GM12878 (cell line): ENCODE data around the gene ARL4D. TPM values are rescaled to one million over a fixed set of nuclear protein-coding genes. Genes with fewer than 3 reads are reported as not detected.

Experiments
- ATAC-seq: fragments of 200-7000 bp; cut with Tn5 transposase; 3 replicates; pipeline ENCODE4 v1.9.1; 2020; ENCODE audit warnings: mild to moderate bottlenecking, moderate library complexity
- BruUV-seq: library from RNA; stranded (reverse); fragments of 400-500 nt; replicated peaks from 2 replicates; lab custom pipeline; 2021; lab: Mats Ljungman, UMichigan
- CTCF ChIA-PET: fragments of 300-600 bp; sonication (Branson Sonifier 250); formaldehyde crosslinking; extraction: SDS; loops from one replicate; lab custom pipeline; 2021; ENCODE audit warnings: inconsistent platforms; lab: Yijun Ruan, JAX
- POLR2A ChIA-PET: fragments of 350-600 bp; formaldehyde crosslinking; extraction: SDS; loops from one replicate; lab custom pipeline; 2021; ENCODE audit warnings: inconsistent platforms; lab: Charles Lee
- RAD21 ChIA-PET: fragments of 300-600 bp; sonication (Branson Sonifier 250); formaldehyde crosslinking; loops from one replicate; lab custom pipeline; 2023; ENCODE audit warnings: antibody characterized with exemption; ENCODE audit not compliant: unreplicated experiment; lab: Charles Lee
- SMC1A ChIA-PET: fragments of 300-600 bp; sonication (Branson Sonifier 250); formaldehyde crosslinking; loops from one replicate; lab custom pipeline; 2023; ENCODE audit not compliant: unreplicated experiment, uncharacterized antibody; lab: Charles Lee
- DNase-seq: peaks from one replicate; pipeline ENCODE4 v3.0.0-alpha.2; 2011; ENCODE audit warnings: low read depth, low spot score
- FAIRE-seq: peaks from 3 replicates; lab custom pipeline; 2011; peaks lifted over from hg19 to GRCh38; lab: Jason Lieb, UNC
- H2AFZ ChIP-seq: 2 replicates; pipeline ENCODE4 v1.6.0; 2011; ENCODE audit warnings: low read depth, low read length, control low read depth; ENCODE audit not compliant: control insufficient read depth
- H3K27ac ChIP-seq: 2 replicates; pipeline ENCODE4 v1.5.1; 2011; ENCODE audit warnings: control low read depth; ENCODE audit not compliant: control insufficient read depth, insufficient read depth
- H3K27me3 ChIP-seq, 2 experiments: replicated peaks in 1 of 2; 2 replicates each; pipeline versions ENCODE4 v1.6.0 to v1.6.1; 2011; ENCODE audit warnings: low read length in 1 of 2; ENCODE audit not compliant: control insufficient read depth in 2 of 2, insufficient read depth in 2 of 2
- H3K36me3 ChIP-seq, 2 experiments: 2 replicates each; pipeline ENCODE4 v1.5.1; 2011; ENCODE audit warnings: low read length in 1 of 2; ENCODE audit not compliant: control insufficient read depth in 2 of 2, insufficient read depth in 2 of 2
- H3K4me1 ChIP-seq: 2 replicates; pipeline ENCODE4 v1.6.1; 2011; ENCODE audit warnings: mild to moderate bottlenecking, low read length, moderate library complexity, mixed read lengths; ENCODE audit not compliant: control insufficient read depth, insufficient read depth
- H3K4me2 ChIP-seq: 2 replicates; pipeline ENCODE4 v1.6.0; 2011; ENCODE audit warnings: control low read depth; ENCODE audit not compliant: control insufficient read depth, insufficient read depth
- H3K4me3 ChIP-seq: fragments of 200-600 bp; sonication (generic); 2 replicates; pipeline ENCODE4 v1.5.1; 2016
- H3K79me2 ChIP-seq: 2 replicates; pipeline ENCODE4 v1.6.0; 2011; ENCODE audit warnings: low read length; ENCODE audit not compliant: control insufficient read depth, insufficient read depth
- H3K9ac ChIP-seq: 2 replicates; pipeline ENCODE4 v1.8.0; 2011; ENCODE audit warnings: low read length, control low read depth, mixed read lengths; ENCODE audit not compliant: control insufficient read depth, insufficient read depth
- H3K9me3 ChIP-seq: replicated peaks from 3 replicates; pipeline ENCODE4 v1.5.1; 2011; ENCODE audit warnings: mild to moderate bottlenecking, low read length; ENCODE audit not compliant: control insufficient read depth, insufficient read depth
- H4K20me1 ChIP-seq: 2 replicates; pipeline ENCODE4 v1.6.0; 2011; ENCODE audit not compliant: control insufficient read depth, insufficient read depth
- EED ChIP-seq: sonication (generic); IDR thresholded peaks from 2 replicates; pipeline ENCODE4 v1.6.1; 2016; ENCODE audit warnings: antibody characterized with exemption, low read depth
- EGR1 ChIP-seq, 2 experiments: IDR thresholded peaks; 1 replicate in 1 of 2; 2 replicates in 1 of 2; pipeline ENCODE4 v1.6.1; 2011 to 2012; ENCODE audit warnings: low read depth in 2 of 2, low read length in 2 of 2, borderline replicate concordance in 1 of 2, mild to moderate bottlenecking in 1 of 2, moderate library complexity in 1 of 2
- ELK1 ChIP-seq: IDR thresholded peaks from 2 replicates; pipeline ENCODE4 v1.6.1; 2012; ENCODE audit warnings: low read depth, low read length, improper control_type of control experiment
- HDGF ChIP-seq: fragments of 450-650 bp; IDR thresholded peaks from 2 replicates; pipeline ENCODE4 v1.6.1; 2016; ENCODE audit warnings: antibody characterized with exemption
- HSF1 ChIP-seq: fragments of 150-350 bp; IDR thresholded peaks from 2 replicates; pipeline ENCODE4 v1.6.1; 2014; ENCODE audit warnings: mild to moderate bottlenecking, low read depth, low read length
- IRF4 ChIP-seq: IDR thresholded peaks from 2 replicates; pipeline ENCODE4 v1.6.1; 2011; ENCODE audit warnings: low read depth, low read length
- MTA2 ChIP-seq: fragments of 450-650 bp; IDR thresholded peaks from 2 replicates; pipeline ENCODE4 v1.6.1; 2016; ENCODE audit warnings: low read depth, mild to moderate bottlenecking, moderate library complexity
- PRDM15 ChIP-seq: fragments of 450-650 bp; formaldehyde crosslinking; IDR thresholded peaks from 2 replicates; pipeline ENCODE4 v1.4.0; 2020; ENCODE audit warnings: mild to moderate bottlenecking, moderate library complexity
- RAD21 ChIP-seq: IDR thresholded peaks from 2 replicates; pipeline ENCODE4 v1.6.1; 2011; ENCODE audit warnings: mild to moderate bottlenecking, low read depth, low read length, moderate library complexity; ENCODE audit not compliant: insufficient read depth
- SMAD5 ChIP-seq: IDR thresholded peaks from 2 replicates; pipeline ENCODE4 v1.6.1; 2016; ENCODE audit warnings: antibody characterized with exemption, low read depth
- SMARCA5 ChIP-seq: fragments of 450-650 bp; IDR thresholded peaks from 2 replicates; pipeline ENCODE4 v1.6.1; 2017; ENCODE audit warnings: mild to moderate bottlenecking
- USF2 ChIP-seq: IDR thresholded peaks from 2 replicates; pipeline ENCODE4 v1.6.1; 2011; ENCODE audit warnings: low read depth, low read length, improper control_type of control experiment, borderline replicate concordance
- ZBTB40 ChIP-seq: fragments of 450-650 bp; IDR thresholded peaks from 2 replicates; pipeline ENCODE4 v1.6.1; 2016; ENCODE audit warnings: mild to moderate bottlenecking, moderate library complexity, borderline replicate concordance
- WGBS: methylation state at CpG from one replicate; pipeline ENCODE4 v1.1.6; 2016; ENCODE audit warnings: low lambda C conversion rate; ENCODE audit not compliant: insufficient replicate concordance, insufficient coverage; ENCODE audit errors: missing lambda C conversion rate; 5-methylcytosine and 5-hydroxymethylcytosine counted together
- in situ Hi-C: fragments of 300-500 bp; cut with MboI; formaldehyde crosslinking; loops from 9 replicates; pipeline ENCODE4 v1.14.3; 2018; ENCODE audit warnings: mixed read lengths
- intact Hi-C: fragments of 100-400 bp; cut with micrococcal nuclease; formaldehyde crosslinking; loops from one replicate; pipeline ENCODE4 v1.14.2; 2022; ENCODE audit not compliant: unreplicated experiment
- polyA plus RNA-seq, 11 experiments: library from polyadenylated mRNA; depleted of rRNA in 4 of 11; unstranded in 6 of 11; stranded (reverse) in 5 of 11; fragments of >200 nt; fragmentation: Nextera tagmentation in 4 of 11; fragmentation: Illumina TruSeq in 1 of 11; extraction: Ambion mirVana in 4 of 11; extraction: Trizol in 1 of 11; gene quantifications; 1 replicate in 1 of 11; 2 replicates in 10 of 11; pipeline versions ENCODE4 v1.2.1 to v1.2.3, GENCODE V29; 2011 to 2016; ENCODE audit warnings: inconsistent platforms in 2 of 11, missing spikeins in 2 of 11, low read depth in 1 of 11
- total RNA-seq, 4 experiments: library from RNA; depleted of rRNA in 3 of 4; stranded (reverse); fragments of >200 nt in 3 of 4; fragmentation: Illumina TruSeq in 1 of 4; extraction: Trizol in 1 of 4; gene quantifications; 2 replicates each; pipeline versions ENCODE4 v1.2.1 to v1.2.3, GENCODE V29; 2013 to 2021

Gene ARL4D
- total and polyA plus RNA-seq, 10 of the 15 experiments (the other 5 are each of a cell fraction or from before 2014, with no cell fraction given), result 0.10 to 1.5 (median 0.75) TPM

- H3K27ac ChIP-seq, result no peak overlapping the region
- ChIA-PET RAD21 (interaction anchor here (2.6 kb wide), 1 partner anchor 9 kb away, joined by 6 read pairs; no protein-coding TSS in a partner anchor), POLR2A (no interaction called here), CTCF (interaction anchor here (0.6 to 2.4 kb wide), 5 partner anchors 10 to 382 kb away, joined by 3 to 8 read pairs (median 3); partner anchors contain the start of gene DHX8), SMC1A (no interaction called here)
- no TSS peak for BruUV-seq
- H3K36me3 ChIP-seq, result no peaks in the 10 kb centered on the region
- no peak overlapping the region for H2AFZ ChIP-seq
- peaks cover 15% of the 10 kb centered on the region for H3K9me3 ChIP-seq
- no peak overlapping the region for H3K4me2 ChIP-seq
- in situ Hi-C loops, result no loop called here
- FAIRE-seq (no peak), ATAC-seq (no peak), DNase-seq (no peak)
- no peak overlapping the region for H3K9ac ChIP-seq
- no peaks in the 10 kb centered on the region for H4K20me1 ChIP-seq
- H3K4me1 ChIP-seq, result peaks cover under 1% of the 10 kb centered on the region
- 9% methylated on average over 2 of the region's 2 CpGs for WGBS
- H3K79me2 ChIP-seq, result peaks cover 2% of the 10 kb centered on the region; the same call in 1 of the 2 replicates
- H3K27me3 ChIP-seq, result no peaks in the 10 kb centered on the region
- intact Hi-C loops, result no loop called here
- H3K4me3 ChIP-seq, result no peak overlapping the region
- TF ChIP-seq IRF4 (no peak), RAD21 (no peak), EED (no peak), PRDM15 (CRISPR knock-in tag) (no peak), SMAD5 (no peak), HDGF (no peak), USF2 (no peak), ZBTB40 (no peak), MTA2 (no peak), SMARCA5 (no peak), ELK1 (no peak), HSF1 (no peak), EGR1 (IDR thresholded peaks at IDR 0.05; ENCODE audit: borderline replicate concordance in 1 of 2, low read depth in 2 of 2, low read length in 2 of 2) (no peak)
Observed at GRCh38 chr17:43384476-43384862, 14.3 kb upstream of the ARL4D start.
